Measurements from ENCODE around the gene RMC1. TPM values are rescaled to one million over a fixed set of nuclear protein-coding genes. Genes with fewer than 3 reads are reported as not detected.
"Not testable (repeated sequence)": the region's sequence is repeated elsewhere in the genome, so short reads cannot be mapped to it uniquely, and the experiment has no call there.

Gene RMC1
- total RNA-seq, 4 donors from 2014 or later = 17.3 to 32.4 (median 18.3) TPM

DNA sequence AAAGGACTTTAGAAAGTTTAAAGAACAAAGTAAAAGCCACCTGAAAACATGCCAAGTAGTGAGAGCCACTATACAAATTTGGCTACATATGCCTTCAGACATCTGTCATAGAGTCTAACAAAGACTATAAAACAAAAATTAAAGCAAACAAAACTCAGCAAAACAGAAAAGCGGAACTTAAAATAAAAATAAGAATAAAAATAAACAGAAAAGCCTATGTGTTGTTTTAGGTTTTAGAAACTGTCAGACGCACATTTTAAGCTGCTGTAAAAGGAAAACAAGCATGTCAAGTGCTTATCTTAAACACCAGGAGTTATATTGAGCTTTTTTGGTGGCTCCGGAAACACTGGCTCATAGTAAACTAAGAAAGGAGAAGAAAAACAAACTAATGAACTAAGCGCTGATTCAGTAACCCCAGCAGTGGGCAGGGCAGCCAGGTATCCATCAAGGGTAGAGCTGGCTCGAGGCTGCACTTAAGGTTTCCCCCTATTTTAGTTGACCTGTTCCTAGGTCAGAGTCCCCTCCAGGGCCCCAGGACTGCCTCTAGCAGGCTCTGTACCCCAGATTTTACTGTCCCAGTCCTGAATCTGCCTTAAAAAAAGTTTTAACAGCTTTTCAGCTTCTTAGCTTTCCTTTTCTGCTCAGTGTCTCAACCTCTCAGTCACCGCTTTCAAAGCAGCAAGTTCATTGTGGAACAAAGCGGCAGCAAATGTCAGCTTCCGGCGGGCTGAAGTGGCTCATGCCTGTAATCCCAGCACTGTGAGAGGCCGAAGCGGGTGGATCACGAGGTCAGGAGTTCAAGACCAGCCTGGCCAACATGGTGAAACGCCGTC lies 15.4 kb upstream of the RMC1 start:
- Histone ChIP-seq H3K27me3 (no peaks in the 10 kb centered on the region), H3K36me3 (peaks cover 0 to 5% (median 0%) of the 10 kb centered on the region in 3 donors), H3K4me1 (peaks cover 0 to 8% (median 0%) of the 10 kb centered on the region in 4 donors), H3K27ac (peak overlapping the region in 3 of 4 donors; percentile 53 to 82 (median 66)), H3K4me3 (peak overlapping the region in 2 of 4 donors; percentile 27 to 30), H3K9me3 (no peaks in the 10 kb centered on the region)
- TF ChIP-seq EP300 (IDR thresholded peaks at IDR 0.05) (no peak), POLR2A (IDR thresholded peaks at IDR 0.05) (no peak)
- TF ChIP-seq, protein P1, sequence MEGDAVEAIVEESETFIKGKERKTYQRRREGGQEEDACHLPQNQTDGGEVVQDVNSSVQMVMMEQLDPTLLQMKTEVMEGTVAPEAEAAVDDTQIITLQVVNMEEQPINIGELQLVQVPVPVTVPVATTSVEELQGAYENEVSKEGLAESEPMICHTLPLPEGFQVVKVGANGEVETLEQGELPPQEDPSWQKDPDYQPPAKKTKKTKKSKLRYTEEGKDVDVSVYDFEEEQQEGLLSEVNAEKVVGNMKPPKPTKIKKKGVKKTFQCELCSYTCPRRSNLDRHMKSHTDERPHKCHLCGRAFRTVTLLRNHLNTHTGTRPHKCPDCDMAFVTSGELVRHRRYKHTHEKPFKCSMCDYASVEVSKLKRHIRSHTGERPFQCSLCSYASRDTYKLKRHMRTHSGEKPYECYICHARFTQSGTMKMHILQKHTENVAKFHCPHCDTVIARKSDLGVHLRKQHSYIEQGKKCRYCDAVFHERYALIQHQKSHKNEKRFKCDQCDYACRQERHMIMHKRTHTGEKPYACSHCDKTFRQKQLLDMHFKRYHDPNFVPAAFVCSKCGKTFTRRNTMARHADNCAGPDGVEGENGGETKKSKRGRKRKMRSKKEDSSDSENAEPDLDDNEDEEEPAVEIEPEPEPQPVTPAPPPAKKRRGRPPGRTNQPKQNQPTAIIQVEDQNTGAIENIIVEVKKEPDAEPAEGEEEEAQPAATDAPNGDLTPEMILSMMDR (IDR thresholded peaks at IDR 0.05) = no peak
- no peak for DNase-seq (ENCODE audit: low spot score in 2 of 2)
- 50% methylated on average over 14 of the region's 14 CpGs for WGBS, 2 donors

- H3K27me3 ChIP-seq; H3K4me1 ChIP-seq; H3K4me3 ChIP-seq; H3K9me3 ChIP-seq; H3K27ac ChIP-seq; H3K36me3 ChIP-seq; DNase-seq (ENCODE audit: low spot score in 2 of 2): not testable (repeated sequence)
- 56 to 59% methylated on average over 5 of the region's 5 CpGs for WGBS, 2 donors
These were observed 13.7 kb upstream of the RMC1 start for GRCh38 chr18:23489586-23489985.

DNA sequence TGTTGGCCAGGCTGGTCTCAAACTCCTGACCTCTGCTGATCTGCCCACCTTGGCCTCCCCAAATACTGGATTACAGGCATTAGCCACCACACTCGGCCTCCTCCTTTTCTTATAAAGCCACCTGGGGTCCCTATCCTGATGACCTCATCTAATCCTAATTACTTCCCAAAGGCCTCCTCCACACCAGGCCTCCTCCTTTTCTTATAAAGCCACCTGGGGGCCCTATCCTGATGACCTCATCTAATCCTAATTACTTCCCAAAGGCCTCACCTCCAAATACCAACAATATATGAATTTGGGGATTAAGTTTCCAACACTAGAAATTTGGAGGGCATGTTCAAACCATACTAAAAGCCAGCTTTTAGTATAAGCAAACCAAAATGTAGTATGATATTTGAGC lies 9.7 kb upstream of the RMC1 start:
- Histone ChIP-seq H3K4me1 (peaks cover 0 to 2% (median 0%) of the 10 kb centered on the region in 4 donors), H3K36me3 (no peaks in the 10 kb centered on the region), H3K9me3 (no peaks in the 10 kb centered on the region), H3K27me3 (no peaks in the 10 kb centered on the region), H3K4me3 (no peak overlapping the region), H3K27ac (no peak overlapping the region)
- WGBS, 2 donors = 84 to 89% methylated on average over 1 of the region's 1 CpG
- TF ChIP-seq, protein P1 (IDR thresholded peaks at IDR 0.05) = no peak
- TF ChIP-seq EP300 (IDR thresholded peaks at IDR 0.05) (no peak), POLR2A (IDR thresholded peaks at IDR 0.05) (no peak)
- DNase-seq (ENCODE audit: low spot score in 2 of 2) = no peak

- H3K9me3 ChIP-seq = no peaks in the 10 kb centered on the region
- no peaks in the 10 kb centered on the region for H3K36me3 ChIP-seq
- no peak overlapping the region for H3K4me3 ChIP-seq
- TF ChIP-seq, protein P1 (IDR thresholded peaks at IDR 0.05) = no peak
- H3K27ac ChIP-seq = no peak overlapping the region
- WGBS, 2 donors = 48 to 55% methylated on average over 1 of the region's 1 CpG
- DNase-seq (ENCODE audit: low spot score in 2 of 2) = no peak
- no peaks in the 10 kb centered on the region for H3K27me3 ChIP-seq
- peaks cover 0 to 9% (median 0%) of the 10 kb centered on the region in 4 donors for H3K4me1 ChIP-seq
These were observed 8.3 kb upstream of the RMC1 start for GRCh38 chr18:23494992-23495391.

- peaks cover 0 to 9% (median 0%) of the 10 kb centered on the region in 4 donors for H3K4me1 ChIP-seq
- TF ChIP-seq POLR2A (IDR thresholded peaks at IDR 0.05) = no peak
- no peak for TF ChIP-seq EP300 (IDR thresholded peaks at IDR 0.05)
- TF ChIP-seq, protein P1 (IDR thresholded peaks at IDR 0.05) = no peak
- H3K4me3 ChIP-seq = no peak overlapping the region
- H3K36me3 ChIP-seq = no peaks in the 10 kb centered on the region
- no peak overlapping the region for H3K27ac ChIP-seq
- H3K27me3 ChIP-seq = no peaks in the 10 kb centered on the region
- no peak for DNase-seq (ENCODE audit: low spot score in 2 of 2)
- WGBS, 2 donors = 77 to 80% methylated on average over 12 of the region's 12 CpGs
- no peaks in the 10 kb centered on the region for H3K9me3 ChIP-seq
These were observed 7.4 kb upstream of the RMC1 start for GRCh38 chr18:23495723-23496440.
